GM23248 (cell line): ENCODE data around the gene NSF.

ENCODE experiments used
- EZH2 ChIP-seq: fragments of 200-600 bp; sonication (generic); IDR thresholded peaks from 2 replicates; pipeline ENCODE4 v1.6.1; 2018; ENCODE audit warnings: antibody characterized with exemption, mild to moderate bottlenecking; ENCODE audit not compliant: insufficient read depth, poor library complexity, severe bottlenecking
- EZH2phosphoT487 ChIP-seq: fragments of 200-600 bp; sonication (generic); IDR thresholded peaks from 2 replicates; pipeline ENCODE4 v1.6.1; 2018; ENCODE audit warnings: antibody characterized with exemption, moderate library complexity, mild to moderate bottlenecking, low read depth; ENCODE audit not compliant: insufficient read depth

DNA sequence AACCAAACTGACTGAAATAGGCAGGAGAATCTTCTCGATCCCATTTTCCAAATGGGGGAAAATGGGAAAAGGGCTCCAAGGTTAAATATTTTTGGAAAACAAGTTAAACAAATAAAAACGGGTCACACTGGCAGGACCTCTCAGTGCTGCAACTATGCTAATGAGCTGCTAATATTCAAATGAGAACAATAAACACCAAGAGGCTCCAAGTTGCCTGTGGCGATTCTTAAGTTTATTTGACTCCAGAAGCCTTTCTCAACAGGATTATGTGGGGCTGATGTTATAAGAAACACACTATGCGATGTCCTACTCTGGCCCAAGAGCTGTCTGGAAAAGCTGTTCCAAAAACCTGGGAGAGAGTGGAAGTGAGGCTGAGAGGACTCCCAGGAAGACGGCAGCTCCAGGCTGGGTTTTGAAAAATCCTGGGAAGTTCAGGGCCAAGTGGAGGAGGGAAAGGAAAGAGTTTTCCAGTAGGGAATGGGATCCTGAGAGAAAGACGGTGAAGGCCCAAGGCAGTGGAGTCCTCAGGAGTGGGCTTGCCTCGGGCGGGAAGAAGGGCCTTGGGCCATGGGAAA is 206.6 kb downstream of the NSF start:
- TF ChIP-seq EZH2 (no peak), EZH2phosphoT487 (no peak)
